K562 (cell line): ENCODE results near the gene SRPRA. TPM values are rescaled to one million over a fixed set of nuclear protein-coding genes. Genes with fewer than 3 reads are reported as not detected.
"Not testable (repeated sequence)": the region's sequence is repeated elsewhere in the genome, so short reads cannot be mapped to it uniquely, and the experiment has no call there.

Experiments
- ATAC-seq: fragments of 200-7000 bp; cut with Tn5 transposase; 3 replicates; pipeline ENCODE4 v1.9.1; 2020; ENCODE audit warnings: moderate library complexity
- BruUV-seq: library from RNA; stranded (reverse); fragments of 400-500 nt; replicated peaks from 2 replicates; lab custom pipeline; 2021; lab: Mats Ljungman, UMichigan
- CTCF ChIA-PET: fragments of 300-600 bp; formaldehyde crosslinking; extraction: SDS; loops from one replicate; lab custom pipeline; 2021; ENCODE audit warnings: low intra/inter-chr PET ratio; lab: Yijun Ruan, JAX
- POLR2A ChIA-PET: fragments of 300-600, 350-650 bp; sonication (Branson Sonifier 250); formaldehyde crosslinking; extraction: SDS; loops from one replicate; lab custom pipeline; 2021; ENCODE audit warnings: antibody characterized with exemption, inconsistent platforms; lab: Yijun Ruan, JAX
- DNase-seq, 4 experiments: peaks; one replicate each; pipeline versions ENCODE4 v3.0.0 to v3.0.0-alpha.2; 2011 to 2018; ENCODE audit warnings: low spot score in 3 of 4, mixed read lengths in 3 of 4; ENCODE audit errors: extremely low read depth in 1 of 4
- FAIRE-seq: peaks from 2 replicates; lab custom pipeline; 2011; peaks lifted over from hg19 to GRCh38; lab: Jason Lieb, UNC
- H2AFZ ChIP-seq: 2 replicates; pipeline ENCODE4 v1.6.0; 2011; ENCODE audit warnings: low read depth, low read length, control low read depth, inconsistent platforms
- H3K27ac ChIP-seq: fragments of 200-600 bp; 3 replicates; pipeline ENCODE4 v1.8.0; 2011; ENCODE audit warnings: low read depth, mild to moderate bottlenecking, control low read depth, inconsistent platforms, low read length, moderate library complexity, mixed read lengths; ENCODE audit errors: extremely low read depth
- H3K27me3 ChIP-seq, 2 experiments: fragments of 300-600 bp in 1 of 2; 2 replicates in 1 of 2; 3 replicates in 1 of 2; pipeline versions ENCODE4 v1.6.0 to v1.8.0; 2011; ENCODE audit warnings: inconsistent platforms in 2 of 2, low read length in 2 of 2, mild to moderate bottlenecking in 1 of 2, mixed read lengths in 1 of 2, moderate library complexity in 1 of 2; ENCODE audit not compliant: control insufficient read depth in 2 of 2, insufficient read depth in 2 of 2
- H3K36me3 ChIP-seq: fragments of 300-600 bp; 3 replicates; pipeline ENCODE4 v1.8.0; 2011; ENCODE audit warnings: mild to moderate bottlenecking, low read length, inconsistent platforms; ENCODE audit not compliant: control insufficient read depth, insufficient read depth
- H3K4me1 ChIP-seq, 2 experiments: fragments of 200-600 bp in 1 of 2; replicated peaks in 1 of 2; 2 replicates in 1 of 2; 3 replicates in 1 of 2; pipeline versions ENCODE4 v1.5.1 to v1.8.0; 2011; ENCODE audit warnings: inconsistent platforms in 2 of 2, low read length in 2 of 2, mild to moderate bottlenecking in 1 of 2, mixed read lengths in 1 of 2, moderate library complexity in 1 of 2; ENCODE audit not compliant: control insufficient read depth in 2 of 2, insufficient read depth in 2 of 2
- H3K4me2 ChIP-seq: 2 replicates; pipeline ENCODE4 v1.6.1; 2011; ENCODE audit warnings: low read length, control low read depth, inconsistent platforms, mixed read lengths; ENCODE audit not compliant: insufficient read depth
- H3K4me3 ChIP-seq: fragments of 200-600 bp; sonication (generic), shearing (Covaris generic); 2 replicates; pipeline ENCODE4 v1.5.1; 2016; ENCODE audit warnings: control low read depth, inconsistent platforms
- H3K79me2 ChIP-seq: fragments of 200-600 bp; 3 replicates; pipeline ENCODE4 v1.8.0; 2011; ENCODE audit warnings: low read length, inconsistent platforms; ENCODE audit not compliant: control insufficient read depth, insufficient read depth
- H3K9ac ChIP-seq, 2 experiments: 2 replicates each; pipeline versions ENCODE4 v1.6.0 to v1.6.1; 2011; ENCODE audit warnings: low read depth in 2 of 2, low read length in 2 of 2, control low read depth in 1 of 2, inconsistent platforms in 1 of 2, mild to moderate bottlenecking in 1 of 2, mixed read lengths in 1 of 2; ENCODE audit not compliant: insufficient read depth in 1 of 2
- H3K9me1 ChIP-seq: one replicate; pipeline ENCODE4 v1.6.0; 2011; ENCODE audit warnings: inconsistent platforms, mild to moderate bottlenecking, low read length, moderate library complexity; ENCODE audit not compliant: control insufficient read depth, insufficient read depth
- H3K9me3 ChIP-seq: replicated peaks from 2 replicates; pipeline ENCODE4 v1.5.1; 2011; ENCODE audit warnings: low read depth, low read length, inconsistent platforms; ENCODE audit not compliant: control insufficient read depth, insufficient read depth
- H4K20me1 ChIP-seq: replicated peaks from 2 replicates; pipeline ENCODE4 v1.6.1; 2011; ENCODE audit warnings: low read length, inconsistent platforms, mixed read lengths; ENCODE audit not compliant: control insufficient read depth, insufficient read depth
- ARID1B ChIP-seq: fragments of 450-650 bp; IDR thresholded peaks from 2 replicates; pipeline ENCODE4 v1.6.1; 2016; ENCODE audit warnings: antibody characterized with exemption, mild to moderate bottlenecking, inconsistent platforms
- CBFA2T3 ChIP-seq: fragments of 450-650 bp; IDR thresholded peaks from 2 replicates; pipeline ENCODE4 v1.6.1; 2017
- DPF2 ChIP-seq: fragments of 450-650 bp; IDR thresholded peaks from 2 replicates; pipeline ENCODE4 v1.6.1; 2016
- FOXK2 ChIP-seq, 2 experiments: fragments of 450-650 bp; IDR thresholded peaks in 1 of 2; conservative IDR thresholded peaks in 1 of 2; 2 replicates each; pipeline ENCODE4 v1.6.1; 2016; ENCODE audit warnings: low read depth in 2 of 2, mild to moderate bottlenecking in 1 of 2
- HNRNPUL1 ChIP-seq: fragments of 200-400 bp; formaldehyde crosslinking; IDR thresholded peaks from 2 replicates; pipeline ENCODE4 v1.6.1; 2017; ENCODE audit warnings: low read length
- RBM15 ChIP-seq: fragments of 200-400 bp; formaldehyde crosslinking; IDR thresholded peaks from 2 replicates; pipeline ENCODE4 v1.6.1; 2018; ENCODE audit warnings: mild to moderate bottlenecking, low read length, moderate library complexity; ENCODE audit not compliant: insufficient read depth
- WGBS: fragments of 100-300 bp; shearing (Covaris generic); methylation state at CpG from one replicate; pipeline ENCODE4 v1.1.6; 2016; ENCODE audit warnings: low coverage, mixed read lengths; ENCODE audit not compliant: insufficient coverage; ENCODE audit errors: missing lambda C conversion rate; 5-methylcytosine and 5-hydroxymethylcytosine counted together
- in situ Hi-C: fragments of 300-500 bp; cut with MboI; formaldehyde crosslinking; loops from 4 replicates; pipeline ENCODE4 v1.15.0; 2018; ENCODE audit warnings: inconsistent platforms, mixed read lengths
- intact Hi-C: fragments of 100-400 bp; cut with micrococcal nuclease; formaldehyde crosslinking; loops from 2 replicates; pipeline ENCODE4 v1.14.2; 2022
- polyA plus RNA-seq, 8 experiments: library from polyadenylated mRNA; depleted of rRNA in 4 of 8; stranded (reverse) in 5 of 8; unstranded in 3 of 8; fragments of >200 nt; fragmentation: Nextera tagmentation in 2 of 8; fragmentation: Illumina TruSeq in 1 of 8; extraction: Ambion mirVana in 2 of 8; extraction: Trizol in 1 of 8; gene quantifications; 2 replicates each; pipeline versions ENCODE4 v1.2.1 to v1.2.3, GENCODE V29; 2011 to 2014; ENCODE audit warnings: inconsistent platforms in 1 of 8, missing spikeins in 1 of 8
- total RNA-seq, 7 experiments: library from RNA; depleted of rRNA in 6 of 7; stranded (reverse); fragments of >200 nt in 6 of 7; fragmentation: Illumina TruSeq in 2 of 7; extraction: Trizol in 2 of 7; gene quantifications; 2 replicates each; pipeline versions ENCODE4 v1.2.1 to v1.2.3, GENCODE V29; 2011 to 2021; ENCODE audit warnings: low replicate concordance in 1 of 7

Gene SRPRA
- total and polyA plus RNA-seq, 9 of the 15 experiments (the other 6 are each of a cell fraction or from before 2014, with no cell fraction given): 33.5 to 124 (median 80.0) TPM

DNA sequence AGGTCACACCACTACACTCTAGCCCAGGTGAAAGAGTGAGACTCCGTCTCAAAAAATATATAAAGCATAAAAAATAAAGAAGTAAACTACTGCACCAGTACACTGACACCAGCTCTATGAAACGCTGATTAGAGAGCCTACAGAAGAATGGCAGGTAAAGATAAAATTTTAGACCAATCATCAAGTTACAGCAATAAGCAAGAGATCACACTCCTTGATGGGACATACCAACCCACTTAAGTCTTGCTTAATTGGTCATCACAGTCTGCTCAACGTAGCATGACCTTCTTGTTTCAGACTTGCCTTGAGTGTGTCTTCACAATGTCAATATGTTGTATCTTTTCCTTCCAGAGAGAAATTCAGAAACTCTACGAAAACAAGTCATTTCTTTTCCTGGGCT lies 12.5 kb downstream of the SRPRA start (continued):
- peak; percentile 57 for TF ChIP-seq ARID1B
- peak; percentile 47 for TF ChIP-seq CBFA2T3
- no peak for TF ChIP-seq HNRNPUL1
- peak; percentile 49; the same call in 1 of the 2 replicates for TF ChIP-seq DPF2
- TF ChIP-seq RBM15: no peak
- 0 out of 4 replicates have a peak, but pooled peaks of 1 of the 2 experiments have one; percentile 33 for TF ChIP-seq FOXK2 (conservative IDR thresholded peaks at IDR 0.05 in 1 of 2, IDR thresholded peaks at IDR 0.05 in 1 of 2; ENCODE audit: low read depth in 2 of 2)

GRCh38 chr11:126255507-126255906 lies 13.2 kb downstream of the SRPRA start:
- CTCF ChIA-PET, ATAC-seq, H3K9me1 ChIP-seq, H4K20me1 ChIP-seq, H3K4me2 ChIP-seq, in situ Hi-C loops, H3K4me1 ChIP-seq, H3K27ac ChIP-seq, H3K79me2 ChIP-seq, H3K9ac ChIP-seq, intact Hi-C loops, H2AFZ ChIP-seq, BruUV-seq, H3K9me3 ChIP-seq, DNase-seq, FAIRE-seq, H3K4me3 ChIP-seq, H3K27me3 ChIP-seq: not testable (repeated sequence)
- POLR2A ChIA-PET: interaction anchor here (2.1 to 2.3 kb wide), 2 partner anchors 8 to 13 kb away, joined by 6 to 7 read pairs; partner anchors contain the start of genes FOXRED1 and SRPRA
- WGBS: 83% methylated on average over 5 of the region's 5 CpGs
- peaks cover 58% of the 10 kb centered on the region for H3K36me3 ChIP-seq
